ENCODE results near the gene MEGF8. TPM values are rescaled to one million over a fixed set of nuclear protein-coding genes. Genes with fewer than 3 reads are reported as not detected.

Gene MEGF8
- total and polyA plus RNA-seq, 2 of the 13 experiments (the other 11 are each of a cell fraction or from before 2014, with no cell fraction given) = 4.0 to 8.8 TPM

GRCh38 chr19:42313840-42314755 is 11.3 kb upstream of the MEGF8 start:
- DNase-seq (ENCODE audit: low spot score) = no peak
- no peak for FAIRE-seq
- H3K4me3 ChIP-seq (replicated peaks in 1 of 3; ENCODE audit: insufficient read depth in 1 of 3, low read depth in 2 of 3, low read length in 3 of 3) = peak overlapping the region; percentile 65 to 76 (median 76); a peak in 5 of 6 replicates

More at GRCh38 chr19:42313840-42314755, 11.3 kb upstream of the MEGF8 start:
- no peak overlapping the region for H2AFZ ChIP-seq (ENCODE audit: low read length)
- H3K27me3 ChIP-seq (ENCODE audit: control insufficient read depth in 1 of 2, insufficient read depth in 2 of 2, low read length in 2 of 2) = peaks cover 0 to 10% of the 10 kb centered on the region in 2 experiments; a peak in 3 of 5 replicates
- no peaks in the 10 kb centered on the region for H4K20me1 ChIP-seq (ENCODE audit: insufficient read depth, low read length)
- in situ Hi-C loops (cut with HindIII; ENCODE audit: extremely low pct_ligation_motif_present, low pct_unique_long_range_greater_than_20kb) (no loop called here), intact Hi-C loops (cut with micrococcal nuclease; ENCODE audit: unreplicated experiment) (no loop called here)
- BruUV-seq (replicated peaks) = no TSS peak
- POLR2A ChIA-PET = interaction anchor here (1.6 kb wide), 1 partner anchor 12 kb away, joined by 5 read pairs; the partner anchor contains the start of genes PAFAH1B3 and PRR19
- CTCF ChIA-PET (ENCODE audit: low intra/inter-chr PET ratio, low total read pairs) = no interaction called here
- H3K9ac ChIP-seq (ENCODE audit: insufficient read depth, low read depth, low read length) = no peak overlapping the region
- no peak for ATAC-seq
- no peak overlapping the region for H3K27ac ChIP-seq (ENCODE audit: extremely low read length, insufficient read depth, low read length)
- H3K4me1 ChIP-seq (ENCODE audit: insufficient read depth, low read length) = peaks cover 40% of the 10 kb centered on the region
- 0 out of 4 replicates have a peak, but pooled peaks of 1 of the 2 experiments have one; percentile 5 for TF ChIP-seq HMGXB4 (CRISPR knock-in tag; IDR thresholded peaks at IDR 0.05; ENCODE audit: borderline replicate concordance in 1 of 2, low read depth in 1 of 2)
- TF ChIP-seq ARID2 (CRISPR knock-in tag; IDR thresholded peaks at IDR 0.05; ENCODE audit: borderline replicate concordance) = 0 out of 2 replicates have a peak, but pooled peaks have one; percentile 11
- peak; percentile 58 for TF ChIP-seq PCBP2 (optimal IDR thresholded peaks at IDR 0.05; ENCODE audit: low read depth, low read length, poor library complexity, severe bottlenecking)
- no peak for TF ChIP-seq RARG (CRISPR knock-in tag; IDR thresholded peaks at IDR 0.05; ENCODE audit: low read depth)
- TF ChIP-seq, protein P1, sequence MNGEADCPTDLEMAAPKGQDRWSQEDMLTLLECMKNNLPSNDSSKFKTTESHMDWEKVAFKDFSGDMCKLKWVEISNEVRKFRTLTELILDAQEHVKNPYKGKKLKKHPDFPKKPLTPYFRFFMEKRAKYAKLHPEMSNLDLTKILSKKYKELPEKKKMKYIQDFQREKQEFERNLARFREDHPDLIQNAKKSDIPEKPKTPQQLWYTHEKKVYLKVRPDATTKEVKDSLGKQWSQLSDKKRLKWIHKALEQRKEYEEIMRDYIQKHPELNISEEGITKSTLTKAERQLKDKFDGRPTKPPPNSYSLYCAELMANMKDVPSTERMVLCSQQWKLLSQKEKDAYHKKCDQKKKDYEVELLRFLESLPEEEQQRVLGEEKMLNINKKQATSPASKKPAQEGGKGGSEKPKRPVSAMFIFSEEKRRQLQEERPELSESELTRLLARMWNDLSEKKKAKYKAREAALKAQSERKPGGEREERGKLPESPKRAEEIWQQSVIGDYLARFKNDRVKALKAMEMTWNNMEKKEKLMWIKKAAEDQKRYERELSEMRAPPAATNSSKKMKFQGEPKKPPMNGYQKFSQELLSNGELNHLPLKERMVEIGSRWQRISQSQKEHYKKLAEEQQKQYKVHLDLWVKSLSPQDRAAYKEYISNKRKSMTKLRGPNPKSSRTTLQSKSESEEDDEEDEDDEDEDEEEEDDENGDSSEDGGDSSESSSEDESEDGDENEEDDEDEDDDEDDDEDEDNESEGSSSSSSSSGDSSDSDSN (CRISPR knock-in tag; IDR thresholded peaks at IDR 0.05) = 0 out of 2 replicates have a peak, but pooled peaks have one; percentile 2
- 9% methylated on average over 19 of the region's 26 CpGs for WGBS (ENCODE audit: low lambda C conversion rate)
- H3K9me3 ChIP-seq (ENCODE audit: low read length) = no peaks in the 10 kb centered on the region
- H3K79me2 ChIP-seq (ENCODE audit: insufficient read depth, low read length) = no peaks in the 10 kb centered on the region
- no peaks in the 10 kb centered on the region for H3K36me3 ChIP-seq (replicated peaks in 1 of 2; ENCODE audit: control insufficient read depth in 1 of 2, insufficient read depth in 2 of 2, low read length in 2 of 2)
- H3K4me2 ChIP-seq (ENCODE audit: low read depth, low read length) = peak overlapping the region; percentile 71
